Tibial nerve (tissue), 4 donors: ENCODE data around the gene CHRNA4. TPM values are rescaled to one million over a fixed set of nuclear protein-coding genes. Genes with fewer than 3 reads are reported as not detected.
"Not testable (repeated sequence)": the region's sequence is repeated elsewhere in the genome, so short reads cannot be mapped to it uniquely, and the experiment has no call there.

Experiments used
- DNase-seq, 2 donors: peaks; one replicate each; pipeline ENCODE4 v3.0.0-alpha.2; 2019; ENCODE audit warnings: low spot score in 2 of 2
- H3K27ac ChIP-seq, 4 donors: fragments of 200-600 bp; sonication (generic) in 3 of 4; one replicate each; pipeline ENCODE4 v1.5.1; 2017 to 2019; ENCODE audit warnings: mild to moderate bottlenecking in 1 of 4
- H3K27me3 ChIP-seq, 2 donors: fragments of 200-600 bp; sonication (generic) in 1 of 2; one replicate each; pipeline versions ENCODE4 v1.5.1 to v1.6.0; 2017 to 2019
- H3K36me3 ChIP-seq, 3 donors: fragments of 200-600 bp; sonication (generic); one replicate each; pipeline ENCODE4 v1.5.1; 2018 to 2019
- H3K4me1 ChIP-seq, 4 donors: fragments of 200-600 bp; sonication (generic) in 3 of 4; one replicate each; pipeline ENCODE4 v1.5.1; 2017 to 2019
- H3K4me3 ChIP-seq, 4 donors: fragments of 200-600 bp; sonication (generic) in 3 of 4; one replicate each; pipeline ENCODE4 v1.5.1; 2017 to 2019; ENCODE audit warnings: mild to moderate bottlenecking in 1 of 4, moderate library complexity in 1 of 4
- H3K9me3 ChIP-seq, 4 donors: fragments of 200-600 bp; sonication (generic) in 3 of 4; one replicate each; pipeline ENCODE4 v1.5.1; 2017 to 2019
- EP300 ChIP-seq, 2 donors: sonication (generic); formaldehyde crosslinking; IDR thresholded peaks; one replicate each; pipeline ENCODE4 v1.6.1; 2017; ENCODE audit warnings: antibody characterized with exemption in 2 of 2, mild to moderate bottlenecking in 1 of 2
- POLR2A ChIP-seq, 2 donors: fragments of 450-650 bp; IDR thresholded peaks; one replicate each; pipeline ENCODE4 v1.6.1; 2017; ENCODE audit warnings: antibody characterized with exemption in 2 of 2, mild to moderate bottlenecking in 2 of 2, moderate library complexity in 2 of 2
- WGBS, 2 donors: methylation state at CpG; one replicate each; pipeline ENCODE4 v1.1.5; 2018; 5-methylcytosine and 5-hydroxymethylcytosine counted together
- total RNA-seq, 4 donors: library from RNA; depleted of rRNA; stranded (reverse); fragments of >200 nt; gene quantifications; one replicate each; pipeline ENCODE4 v1.1.0, GENCODE V29; 2016
- TF ChIP-seq, protein P1 (sequence below), 5 experiments: fragments of 200-600 bp in 3 of 5; fragments of 450-650 bp in 2 of 5; sonication (generic) in 3 of 5; IDR thresholded peaks; one replicate each; pipeline ENCODE4 v1.5.1; 2016 to 2019; ENCODE audit warnings: antibody characterized with exemption in 5 of 5, mild to moderate bottlenecking in 3 of 5, moderate library complexity in 2 of 5

The CHRNA4 gene
- total RNA-seq, 4 donors from 2014 or later = 0.20 to 1.5 TPM; not detected in 2

DNA sequence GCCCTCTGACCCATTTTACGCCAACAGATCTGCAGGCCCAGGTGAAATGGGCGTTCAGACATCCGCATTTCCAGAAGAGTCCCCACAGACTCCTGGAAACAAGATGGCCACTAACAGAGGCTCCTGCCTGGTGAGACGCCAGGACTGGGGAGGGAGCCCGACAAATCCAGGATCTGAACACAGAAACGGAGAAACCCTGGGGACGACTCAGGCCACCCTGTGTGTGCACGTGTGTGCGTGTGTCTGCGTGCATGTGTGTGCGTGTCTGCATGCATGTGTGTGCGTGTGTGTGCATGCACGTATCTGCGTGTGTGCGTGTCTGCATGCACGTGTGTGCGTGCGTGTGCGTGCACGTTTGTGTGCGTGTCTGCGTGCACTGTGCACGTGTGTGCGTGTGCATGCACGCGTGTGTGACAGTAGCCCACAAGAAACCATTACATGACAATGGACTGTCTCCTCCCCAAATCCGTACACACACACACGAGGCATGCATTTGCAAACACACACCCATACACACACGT, 24.9 kb downstream of the CHRNA4 start:
- whole genome bisulfite sequencing, 2 donors = 86 to 94% methylated on average over 29 of the region's 29 CpGs
- TF ChIP-seq POLR2A (IDR thresholded peaks at IDR 0.05) = no peak
- TF ChIP-seq EP300 (IDR thresholded peaks at IDR 0.05) = no peak
- TF ChIP-seq, protein P1, sequence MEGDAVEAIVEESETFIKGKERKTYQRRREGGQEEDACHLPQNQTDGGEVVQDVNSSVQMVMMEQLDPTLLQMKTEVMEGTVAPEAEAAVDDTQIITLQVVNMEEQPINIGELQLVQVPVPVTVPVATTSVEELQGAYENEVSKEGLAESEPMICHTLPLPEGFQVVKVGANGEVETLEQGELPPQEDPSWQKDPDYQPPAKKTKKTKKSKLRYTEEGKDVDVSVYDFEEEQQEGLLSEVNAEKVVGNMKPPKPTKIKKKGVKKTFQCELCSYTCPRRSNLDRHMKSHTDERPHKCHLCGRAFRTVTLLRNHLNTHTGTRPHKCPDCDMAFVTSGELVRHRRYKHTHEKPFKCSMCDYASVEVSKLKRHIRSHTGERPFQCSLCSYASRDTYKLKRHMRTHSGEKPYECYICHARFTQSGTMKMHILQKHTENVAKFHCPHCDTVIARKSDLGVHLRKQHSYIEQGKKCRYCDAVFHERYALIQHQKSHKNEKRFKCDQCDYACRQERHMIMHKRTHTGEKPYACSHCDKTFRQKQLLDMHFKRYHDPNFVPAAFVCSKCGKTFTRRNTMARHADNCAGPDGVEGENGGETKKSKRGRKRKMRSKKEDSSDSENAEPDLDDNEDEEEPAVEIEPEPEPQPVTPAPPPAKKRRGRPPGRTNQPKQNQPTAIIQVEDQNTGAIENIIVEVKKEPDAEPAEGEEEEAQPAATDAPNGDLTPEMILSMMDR (IDR thresholded peaks at IDR 0.05) = no peak
- Histone ChIP-seq H3K36me3 (no peaks in the 10 kb centered on the region), H3K9me3 (peaks cover 0 to 16% (median 0%) of the 10 kb centered on the region in 4 donors), H3K4me1 (peaks cover 0 to 5% (median 0%) of the 10 kb centered on the region in 4 donors), H3K4me3 (no peak overlapping the region), H3K27ac (no peak overlapping the region), H3K27me3 (peaks cover 0 to 54% of the 10 kb centered on the region in 2 donors)
- no peak for DNase-seq

- H3K4me1 ChIP-seq = peaks cover 0 to 5% (median 0%) of the 10 kb centered on the region in 4 donors
- TF ChIP-seq EP300 (IDR thresholded peaks at IDR 0.05) = no peak
- TF ChIP-seq, protein P1 (IDR thresholded peaks at IDR 0.05) = no peak
- TF ChIP-seq POLR2A (IDR thresholded peaks at IDR 0.05) = no peak
- no peak for DNase-seq
- H3K27me3 ChIP-seq = peaks cover 0 to 48% of the 10 kb centered on the region in 2 donors
- peaks cover 0 to 17% (median 0%) of the 10 kb centered on the region in 4 donors for H3K9me3 ChIP-seq
- no peaks in the 10 kb centered on the region for H3K36me3 ChIP-seq
- WGBS, 2 donors = 60 to 66% methylated on average over 9 of the region's 9 CpGs
- H3K4me3 ChIP-seq = no peak overlapping the region
- no peak overlapping the region for H3K27ac ChIP-seq
These were observed 25.4 kb downstream of the CHRNA4 start for GRCh38 chr20:63335711-63336110.

GRCh38 chr20:63335060-63335459, 26.1 kb downstream of the CHRNA4 start:
- H3K27me3 ChIP-seq = peaks cover 0 to 46% of the 10 kb centered on the region in 2 donors

GRCh38 chr20:63334356-63334755, 26.8 kb downstream of the CHRNA4 start:
- peaks cover 0 to 17% (median 0%) of the 10 kb centered on the region in 4 donors for H3K9me3 ChIP-seq
- H3K27ac ChIP-seq = no peak overlapping the region
- no peaks in the 10 kb centered on the region for H3K36me3 ChIP-seq
- peaks cover 0 to 5% (median 0%) of the 10 kb centered on the region in 4 donors for H3K4me1 ChIP-seq
- 77% methylated on average over 8 of the region's 8 CpGs for WGBS, 2 donors
- TF ChIP-seq EP300 (IDR thresholded peaks at IDR 0.05) (no peak), POLR2A (IDR thresholded peaks at IDR 0.05) (no peak)
- TF ChIP-seq, protein P1 (IDR thresholded peaks at IDR 0.05) = no peak
- DNase-seq = no peak
- H3K4me3 ChIP-seq = no peak overlapping the region
- H3K27me3 ChIP-seq = peaks cover 0 to 46% of the 10 kb centered on the region in 2 donors

More at GRCh38 chr20:63335060-63335459, 26.1 kb downstream of the CHRNA4 start:
- not testable (repeated sequence) for H3K36me3 ChIP-seq, H3K4me1 ChIP-seq, H3K4me3 ChIP-seq, H3K27ac ChIP-seq, DNase-seq
- WGBS, 2 donors = 96 to 100% methylated on average over 9 of the region's 9 CpGs
- H3K9me3 ChIP-seq = peaks cover 0 to 17% (median 0%) of the 10 kb centered on the region in 4 donors

DNA sequence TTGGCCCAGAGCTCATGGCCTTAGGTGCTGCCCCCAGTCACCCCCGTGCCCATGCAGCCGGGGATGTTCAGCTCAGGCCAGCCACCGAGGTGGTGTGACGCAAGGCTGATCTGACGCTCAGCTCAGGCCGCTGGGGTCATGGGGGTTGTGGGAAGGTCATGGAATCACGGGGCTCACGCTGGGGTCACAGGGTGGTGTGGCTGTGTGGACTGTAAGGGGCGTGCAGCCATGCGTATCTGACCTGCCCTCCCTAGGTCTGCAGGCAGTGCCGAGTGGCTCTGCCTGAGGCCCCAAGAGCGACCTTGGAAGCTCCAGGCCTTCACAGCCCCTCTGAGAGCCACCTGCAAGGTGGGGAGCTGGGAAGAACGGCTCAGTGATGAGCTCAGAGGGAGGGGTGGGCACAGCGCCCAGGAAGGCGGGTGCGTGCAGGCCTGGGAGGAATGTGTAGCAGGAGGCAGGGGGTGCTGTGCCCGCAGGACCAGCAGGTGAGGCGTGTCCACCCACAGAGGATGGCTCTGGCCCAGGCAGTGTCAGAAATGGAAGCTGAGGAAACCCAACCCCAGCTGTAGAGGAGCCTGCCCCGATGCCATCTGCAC, 27.8 kb downstream of the CHRNA4 start:
- TF ChIP-seq, protein P1 (IDR thresholded peaks at IDR 0.05) = no peak
- no peak for TF ChIP-seq EP300 (IDR thresholded peaks at IDR 0.05)
- no peak for TF ChIP-seq POLR2A (IDR thresholded peaks at IDR 0.05)
- WGBS, 2 donors = 81 to 83% methylated on average over 9 to 16 of the region's 19 CpGs

More for the DNA sequence above, 27.8 kb downstream of the CHRNA4 start:
- H3K9me3 ChIP-seq = peaks cover 0 to 17% (median 0%) of the 10 kb centered on the region in 4 donors
- H3K27me3 ChIP-seq = peaks cover 0 to 42% of the 10 kb centered on the region in 2 donors
- no peak overlapping the region for H3K4me3 ChIP-seq
- DNase-seq = no peak
- peaks cover 0 to 5% (median 0%) of the 10 kb centered on the region in 4 donors for H3K4me1 ChIP-seq
- H3K27ac ChIP-seq = no peak overlapping the region
- no peaks in the 10 kb centered on the region for H3K36me3 ChIP-seq
